A172 (cell line): ENCODE data around the gene TFEB. TPM values are rescaled to one million over a fixed set of nuclear protein-coding genes. Genes with fewer than 3 reads are reported as not detected.

Experiments used
- DNase-seq: peaks from one replicate; pipeline ENCODE4 v3.0.0-alpha.2; 2015; ENCODE audit warnings: low spot score
- total RNA-seq: library from RNA; depleted of rRNA; stranded (reverse); fragments of >200 nt; shearing (Covaris generic); gene quantifications from 2 replicates; pipeline ENCODE4 v1.2.3, GENCODE V29; 2014; rRNA removed

The TFEB gene
- total RNA-seq, 1 experiment from 2014 or later: 6.0 TPM

GRCh38 chr6:41638935-41639808, 96.2 kb downstream of the TFEB start:
- DNase-seq: no peak

DNA sequence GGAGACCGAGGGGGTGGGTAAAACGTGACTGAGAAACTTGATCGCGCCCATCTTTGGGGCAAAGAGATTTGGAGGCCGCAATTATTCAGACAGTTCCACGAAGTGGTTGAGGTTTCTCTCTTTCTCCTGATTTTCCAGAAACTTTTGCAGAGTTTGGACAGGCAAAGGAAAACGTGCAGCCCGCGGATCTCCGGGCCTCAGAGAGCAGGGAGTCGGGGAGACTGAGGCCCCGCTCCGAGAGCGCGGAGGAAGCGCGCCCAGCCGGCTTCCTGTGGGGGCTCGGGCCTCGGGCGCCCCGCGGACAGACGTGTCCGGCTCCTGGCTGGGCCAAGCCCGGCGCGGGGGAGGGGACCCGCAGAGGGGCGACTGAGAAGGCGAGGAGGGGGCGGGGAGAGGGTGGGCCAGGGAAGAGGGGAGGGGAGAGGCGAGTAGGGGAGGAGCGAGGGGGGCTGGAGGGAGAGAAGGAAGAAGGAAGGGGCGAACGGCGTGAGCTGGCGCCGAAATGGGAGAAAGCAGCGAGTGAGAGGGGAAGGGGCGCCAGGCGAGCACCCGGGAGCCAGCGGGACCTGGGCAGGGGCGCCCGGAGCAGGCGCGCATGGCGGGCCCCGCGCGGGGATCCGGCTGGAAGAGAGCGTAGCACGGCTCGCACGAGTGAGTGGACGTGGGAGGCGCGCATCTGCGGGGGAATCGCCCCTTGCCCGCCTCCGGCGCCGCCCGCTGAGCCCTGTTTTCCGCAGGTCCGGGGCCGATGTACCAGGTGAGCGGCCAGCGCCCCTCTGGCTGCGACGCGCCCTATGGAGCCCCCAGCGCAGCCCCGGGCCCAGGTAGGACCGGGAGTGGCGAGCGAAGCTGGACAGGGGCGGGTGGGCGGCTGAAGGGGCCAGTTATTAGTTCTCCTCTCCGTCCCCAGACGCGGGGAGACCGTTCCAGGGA, 97.1 kb downstream of the TFEB start, which contains the start of gene MDFI:
MDFI (plus strand) TSS at position 467 of the 933 bp plus-strand sequence; CDS start at position 749, 282 bp downstream.
- DNase-seq: no peak

DNA sequence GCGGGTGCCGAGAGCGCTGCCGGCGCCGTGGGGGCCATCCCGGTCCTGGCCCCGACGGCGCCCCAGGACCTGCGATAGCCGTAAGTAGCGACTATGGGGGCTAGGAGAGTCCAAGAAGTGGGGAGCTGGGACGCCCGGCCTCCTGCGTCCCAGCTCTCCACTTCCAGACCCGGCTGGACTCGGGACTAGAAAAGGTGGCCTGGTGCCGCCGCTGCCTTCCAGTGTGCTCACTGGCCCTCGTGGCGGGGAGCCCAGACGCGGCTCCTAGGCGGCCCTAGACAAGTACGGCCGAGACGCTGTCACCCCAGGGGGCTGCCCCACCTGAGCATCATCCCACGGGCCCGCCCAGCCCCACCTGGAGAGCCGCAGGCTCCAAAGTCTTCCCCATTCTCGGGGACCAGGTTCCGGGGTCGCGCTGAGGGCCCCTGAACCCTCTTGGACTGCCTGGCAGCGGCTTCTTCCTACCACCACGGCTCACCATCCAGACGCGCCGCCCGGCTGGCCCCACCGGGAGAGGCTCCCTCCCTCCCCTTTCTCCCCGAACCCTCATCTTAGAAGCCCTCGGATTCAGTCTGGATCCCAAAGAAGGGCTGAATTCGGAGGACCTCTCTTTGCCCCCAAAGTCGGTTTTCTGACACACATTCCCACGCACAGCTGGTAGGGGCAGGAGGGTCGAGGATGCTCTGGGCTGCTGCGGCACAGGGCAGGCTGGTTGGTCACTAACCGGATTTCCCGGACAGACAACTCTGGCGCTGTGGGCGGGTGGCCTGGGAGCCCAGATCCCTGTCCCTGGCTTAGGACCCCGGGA, 98.0 kb downstream of the TFEB start:
- DNase-seq: no peak

GRCh38 chr6:41636833-41637193, 98.6 kb downstream of the TFEB start:
- peak; percentile 38 for DNase-seq

DNA sequence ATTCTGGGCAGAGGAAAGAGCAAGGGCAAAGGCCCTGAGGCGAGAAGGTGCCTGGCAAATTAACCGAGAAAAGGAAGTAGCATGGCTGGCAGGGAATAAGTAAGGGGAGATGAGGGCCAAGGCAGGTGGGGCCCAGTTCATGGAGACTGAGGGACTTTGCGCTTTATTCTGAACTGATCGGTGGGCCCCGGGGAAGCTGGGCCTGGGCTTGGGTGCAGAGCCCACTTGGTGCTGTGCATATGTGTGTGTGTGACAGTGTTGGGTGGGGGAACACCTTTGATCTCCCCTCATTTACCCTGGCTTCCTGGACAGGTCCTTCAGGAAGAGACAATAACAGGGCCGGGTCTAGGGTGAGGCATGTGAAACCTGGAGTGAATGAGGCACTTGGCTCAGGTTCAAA, 100.0 kb downstream of the TFEB start:
- no peak for DNase-seq

- no peak for DNase-seq
Observed at GRCh38 chr6:41634657-41635056, 100.8 kb downstream of the TFEB start.

Other genes with a start within 250 kb of the TFEB start
- 3.9 and 5.4 TPM in 2 replicates for gene FOXP4, start 189.2 kb downstream of the TFEB start, total RNA-seq
- not detected in 2 replicates for gene MDFI, start 97.1 kb downstream of the TFEB start, total RNA-seq
- gene PGC, start 11.8 kb upstream of the TFEB start, total RNA-seq: not detected in 2 replicates
- 0.72 and 0.81 TPM in 2 replicates for gene FRS3, start 44.3 kb upstream of the TFEB start, total RNA-seq
- gene PRICKLE4, start 45.2 kb upstream of the TFEB start, total RNA-seq: not detected in 2 replicates
- gene TOMM6, start 52.1 kb upstream of the TFEB start, total RNA-seq: 209 and 224 TPM in 2 replicates
- gene USP49, start 159.8 kb upstream of the TFEB start, total RNA-seq: 0.74 and 1.1 TPM in 2 replicates
- 31.1 and 32.0 TPM in 2 replicates for gene MED20, start 185.5 kb upstream of the TFEB start, total RNA-seq
- 14.1 and 17.5 TPM in 2 replicates for gene BYSL, start 185.9 kb upstream of the TFEB start, total RNA-seq
- gene CCND3, start 206.2 kb upstream of the TFEB start, total RNA-seq: 46.6 and 51.7 TPM in 2 replicates